ENCODE measurements around the gene MRPS11. TPM values are rescaled to one million over a fixed set of nuclear protein-coding genes. Genes with fewer than 3 reads are reported as not detected.

Gene MRPS11
- polyA plus RNA-seq (2011; rRNA removed) (99.0 and 102 TPM in 2 replicates), polyA plus RNA-seq (2017; fragmentation: RNase III; extraction: RNeasy Plus Mini Kit Qiagen cat#74134 plus additional on column Dnase treatment) (122 to 129 TPM (median 123 TPM) in 3 replicates), polyA minus RNA-seq (2011; rRNA and poly(A)+ RNA removed) (35.6 and 44.3 TPM in 2 replicates)
- 210 and 263 TPM in 2 replicates for polyA plus RNA-seq (2012; cell fraction: cytosol; rRNA removed)
- polyA plus RNA-seq (2012; cell fraction: nucleus; rRNA removed) = 94.1 and 111 TPM in 2 replicates

DNA sequence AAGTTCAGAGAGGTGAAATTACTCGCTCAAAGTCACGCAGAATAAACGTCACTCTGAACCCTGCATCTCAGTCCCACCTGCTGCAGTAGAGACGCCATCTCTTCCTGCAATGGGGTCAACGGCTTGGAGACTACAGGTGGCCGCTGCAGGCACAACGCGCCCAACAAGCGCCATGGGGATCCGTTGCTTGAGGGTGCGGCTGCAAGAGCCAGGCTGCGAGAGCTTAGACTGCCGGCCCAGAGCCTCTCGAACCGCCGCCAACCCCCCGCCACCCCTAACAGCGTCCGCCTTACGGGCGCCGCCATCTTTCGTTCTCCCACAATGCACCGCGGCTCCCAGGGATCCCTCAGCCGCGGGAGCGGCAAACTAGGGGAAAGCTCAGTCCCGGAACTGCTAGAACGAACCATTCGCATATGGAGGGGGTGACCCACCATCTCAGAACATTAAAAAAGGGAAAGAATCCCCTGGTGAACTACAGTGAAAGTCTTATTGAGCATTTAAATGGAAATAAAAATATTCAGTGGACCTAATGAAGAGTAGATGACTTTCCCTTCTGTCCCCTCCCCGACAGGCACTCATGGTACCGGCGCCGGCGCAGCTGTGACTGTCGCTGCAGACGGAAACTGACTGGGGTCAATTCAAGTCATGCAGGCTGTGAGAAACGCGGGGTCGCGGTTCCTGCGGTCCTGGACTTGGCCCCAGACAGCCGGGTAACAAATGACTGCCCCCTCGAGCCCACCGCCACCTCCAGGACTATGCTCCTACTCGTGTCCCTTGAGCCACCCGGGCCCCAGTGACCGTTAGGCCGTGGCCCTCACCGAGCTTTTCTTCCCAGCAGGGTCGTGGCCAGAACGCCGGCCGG is at the start of gene MRPS11, which contains the start of gene MRPL46:
Gene MRPS11 (plus strand): TSS at position 636 of the 862 bp plus-strand sequence. CDS start 10 bp downstream, at position 646.
Gene MRPL46 (minus strand): TSS at position 316 of the 862 bp plus-strand sequence. CDS start 11 bp downstream, at position 305.
- ATAC-seq (peak; percentile 89 to 97), FAIRE-seq (peak; percentile 43), DNase-seq (ENCODE audit: low read depth in 1 of 2, low spot score in 1 of 2) (peak; percentile 91 to 92)
- Histone ChIP-seq H3K4me3 (peak within 1 kb of the TSS; percentile 73), H3K9me3 (no peaks in the 10 kb centered on the region), H3K27ac (peak within 1 kb of the TSS; percentile 92 to 94), H3K4me2 (peak within 1 kb of the TSS; percentile 75), H3K4me1 (peaks cover 18% of the 10 kb centered on the region)
- ChIA-PET POLR2A (interaction anchor here (0.5 to 2.6 kb wide), 13 partner anchors 11 to 375 kb away, joined by 3 to 29 read pairs (median 5); partner anchors contain the start of genes AEN and ISG20), CTCF (interaction anchor here (0.6 to 3.3 kb wide), 10 partner anchors 10 to 193 kb away, joined by 3 to 18 read pairs (median 4); no protein-coding TSS in a partner anchor)
- under 1% methylated on average over 34 of the region's 55 CpGs for WGBS (ENCODE audit: missing lambda C conversion rate)
- peak; percentile 92 for TF ChIP-seq PHF8 (IDR thresholded peaks at IDR 0.05; ENCODE audit: borderline replicate concordance, low read depth)
- TF ChIP-seq ESRRA (IDR thresholded peaks at IDR 0.05; ENCODE audit: borderline replicate concordance, low read length) = no peak
- TF ChIP-seq POLR2A (IDR thresholded peaks at IDR 0.05; ENCODE audit: low read length) = peak; percentile 69
- TF ChIP-seq MAX (IDR thresholded peaks at IDR 0.05) = peak; percentile 86
- TF ChIP-seq EHMT2 (IDR thresholded peaks at IDR 0.05; ENCODE audit: low read depth) = no peak
- TF ChIP-seq PBX3 (IDR thresholded peaks at IDR 0.05) = peak; percentile 74; the same call in 1 of the 2 replicates
- no peak for TF ChIP-seq ZFP36 (IDR thresholded peaks at IDR 0.05; ENCODE audit: borderline replicate concordance, partially characterized antibody)
- no peak for TF ChIP-seq CBX2 (IDR thresholded peaks at IDR 0.05; ENCODE audit: borderline replicate concordance, low read depth)
- no peak for TF ChIP-seq ZNF302 (CRISPR knock-in tag; IDR thresholded peaks at IDR 0.05)
- TF ChIP-seq MAFK (IDR thresholded peaks at IDR 0.05; ENCODE audit: partially characterized antibody) = no peak
- TF ChIP-seq HES2 (IDR thresholded peaks at IDR 0.05) = no peak
- TF ChIP-seq RFX5 (IDR thresholded peaks at IDR 0.05) = 0 out of 2 replicates have a peak, but pooled peaks have one; percentile 28
- TF ChIP-seq JUNB (IDR thresholded peaks at IDR 0.05) = no peak
- no peak for TF ChIP-seq KDM1A (IDR thresholded peaks at IDR 0.05; ENCODE audit: low read depth)
- TF ChIP-seq ATOH8 (CRISPR knock-in tag; IDR thresholded peaks at IDR 0.05; ENCODE audit: low read depth) = no peak
- TF ChIP-seq CEBPB (IDR thresholded peaks at IDR 0.05) = no peak
- TF ChIP-seq HEYL (CRISPR knock-in tag; IDR thresholded peaks at IDR 0.05) = no peak
- peak; percentile 33 for TF ChIP-seq CHD2 (IDR thresholded peaks at IDR 0.05; ENCODE audit: low read length, partially characterized antibody)
- TF ChIP-seq TP53 (CRISPR knock-in tag; IDR thresholded peaks at IDR 0.05) = 0 out of 2 replicates have a peak, but pooled peaks have one; percentile 48
- TF ChIP-seq CTCF (IDR thresholded peaks at IDR 0.05) = no peak
- no peak for TF ChIP-seq CHD4 (IDR thresholded peaks at IDR 0.05; ENCODE audit: borderline replicate concordance)
- peak; percentile 76 to 87; a peak in 4 of 5 replicates for TF ChIP-seq JUN (IDR thresholded peaks at IDR 0.05)
- TF ChIP-seq FOSL2 (IDR thresholded peaks at IDR 0.05) = no peak
- TF ChIP-seq FOSL2 (CRISPR knock-in tag; IDR thresholded peaks at IDR 0.05) = peak; percentile 42
- TF ChIP-seq GATA3 (IDR thresholded peaks at IDR 0.05; ENCODE audit: borderline replicate concordance) = peak; percentile 87; the same call in 1 of the 2 replicates
- TF ChIP-seq KDM5A (IDR thresholded peaks at IDR 0.05) = peak; percentile 99
- TF ChIP-seq SMC3 (IDR thresholded peaks at IDR 0.05) = no peak
- TF ChIP-seq MYC (IDR thresholded peaks at IDR 0.05; ENCODE audit: borderline replicate concordance, low read length) = peak; percentile 64; the same call in 1 of the 2 replicates
- TF ChIP-seq RCOR1 (IDR thresholded peaks at IDR 0.05; ENCODE audit: low read depth, low read length) = no peak
- no peak for TF ChIP-seq HOXA7 (CRISPR knock-in tag; IDR thresholded peaks at IDR 0.05)
- no peak for TF ChIP-seq HOXB5 (CRISPR knock-in tag; IDR thresholded peaks at IDR 0.05)
- no peak for TF ChIP-seq HOXB13 (CRISPR knock-in tag; IDR thresholded peaks at IDR 0.05; ENCODE audit: low read depth)
- 0 out of 3 replicates have a peak, but pooled peaks have one; percentile 71 for TF ChIP-seq BCL3 (IDR thresholded peaks at IDR 0.05)
- TF ChIP-seq BHLHE40 (IDR thresholded peaks at IDR 0.05; ENCODE audit: low read depth, low read length) = peak; percentile 89
- no peak for TF ChIP-seq ZC3H11A (IDR thresholded peaks at IDR 0.05)

All from A549 (cell line).